Gastrocnemius medialis (tissue), 4 donors: Measurements from ENCODE around the gene FOLR1.

Experiments used
- CTCF ChIP-seq, 5 experiments: fragments of 450-650 bp in 3 of 5; fragments of 200-600 bp in 2 of 5; sonication (generic) in 2 of 5; IDR thresholded peaks in 4 of 5; conservative IDR thresholded peaks in 1 of 5; 1 replicate in 4 of 5; 2 replicates in 1 of 5; pipeline ENCODE4 v1.5.1; 2016 to 2019; ENCODE audit warnings: antibody characterized with exemption in 5 of 5, mild to moderate bottlenecking in 3 of 5, moderate library complexity in 3 of 5
- POLR2A ChIP-seq, 2 donors: fragments of 450-650 bp; IDR thresholded peaks; one replicate each; pipeline ENCODE4 v1.6.1; 2017; ENCODE audit warnings: antibody characterized with exemption in 2 of 2, mild to moderate bottlenecking in 2 of 2, moderate library complexity in 2 of 2

DNA sequence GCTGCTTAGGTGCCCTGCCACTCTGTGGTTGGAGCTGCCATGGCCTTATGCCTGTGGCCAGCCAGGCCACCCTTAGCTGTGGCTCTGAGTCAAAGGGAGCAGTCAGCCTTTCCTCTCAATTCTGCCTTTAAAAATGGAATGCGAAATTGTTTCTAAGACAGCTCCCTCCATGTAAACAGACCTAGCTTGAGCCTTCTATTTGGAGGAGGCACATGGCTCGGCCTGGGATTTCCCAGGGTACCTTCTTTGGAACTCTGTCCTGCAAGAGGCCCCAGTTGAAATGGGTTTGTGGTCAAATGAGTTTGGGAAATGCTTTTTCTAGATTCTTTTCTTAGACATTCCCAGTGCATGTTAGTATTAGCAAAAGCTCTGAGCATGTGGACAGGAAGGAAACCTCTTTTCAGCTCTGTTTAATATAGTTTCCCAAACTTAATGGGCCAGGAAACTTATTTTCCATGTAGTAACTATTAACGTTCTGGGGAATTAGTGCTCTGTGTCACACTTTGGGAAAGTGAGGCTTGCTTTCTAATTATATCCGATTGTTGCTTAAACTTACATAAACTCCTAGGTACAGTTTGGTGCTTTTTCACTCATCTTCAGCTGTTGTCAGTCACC, 44.2 kb downstream of the FOLR1 start:
- TF ChIP-seq CTCF (IDR thresholded peaks at IDR 0.05 in 4 of 5, conservative IDR thresholded peaks at IDR 0.05 in 1 of 5) (no peak), POLR2A (IDR thresholded peaks at IDR 0.05) (no peak)
